ENCODE data around the gene TBC1D14.

DNA sequence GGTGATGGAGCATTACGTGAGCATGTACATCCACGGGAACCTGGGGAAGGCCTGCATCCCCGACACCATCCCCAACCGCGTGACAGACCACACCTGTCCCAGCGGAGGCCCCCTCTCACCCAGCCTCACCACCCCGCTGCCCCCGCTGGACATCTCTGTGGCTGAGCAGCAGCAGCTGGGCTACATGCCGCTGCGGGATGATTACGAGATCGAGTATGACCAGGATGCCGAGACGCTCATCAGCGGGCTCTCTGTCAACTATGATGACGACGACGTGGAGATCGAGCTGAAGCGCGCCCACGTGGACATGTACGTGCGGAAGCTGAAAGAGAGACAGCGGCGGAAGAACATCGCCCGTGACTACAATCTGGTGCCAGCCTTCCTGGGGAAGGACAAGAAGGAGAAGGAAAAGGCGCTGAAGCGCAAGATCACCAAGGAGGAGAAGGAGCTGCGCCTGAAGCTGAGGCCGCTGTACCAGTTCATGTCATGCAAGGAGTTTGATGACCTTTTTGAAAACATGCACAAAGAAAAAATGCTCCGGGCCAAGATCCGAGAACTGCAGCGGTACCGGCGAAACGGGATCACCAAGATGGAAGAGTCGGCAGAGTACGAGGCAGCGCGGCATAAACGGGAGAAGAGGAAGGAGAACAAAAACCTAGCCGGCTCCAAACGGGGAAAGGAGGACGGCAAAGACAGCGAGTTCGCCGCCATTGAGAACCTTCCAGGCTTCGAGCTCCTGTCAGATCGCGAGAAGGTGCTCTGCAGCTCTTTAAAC lies 144.7 kb downstream of the TBC1D14 start:
- no peak for TF ChIP-seq EZH2 (IDR thresholded peaks at IDR 0.05; ENCODE audit: borderline replicate concordance)
- TF ChIP-seq, protein P1, sequence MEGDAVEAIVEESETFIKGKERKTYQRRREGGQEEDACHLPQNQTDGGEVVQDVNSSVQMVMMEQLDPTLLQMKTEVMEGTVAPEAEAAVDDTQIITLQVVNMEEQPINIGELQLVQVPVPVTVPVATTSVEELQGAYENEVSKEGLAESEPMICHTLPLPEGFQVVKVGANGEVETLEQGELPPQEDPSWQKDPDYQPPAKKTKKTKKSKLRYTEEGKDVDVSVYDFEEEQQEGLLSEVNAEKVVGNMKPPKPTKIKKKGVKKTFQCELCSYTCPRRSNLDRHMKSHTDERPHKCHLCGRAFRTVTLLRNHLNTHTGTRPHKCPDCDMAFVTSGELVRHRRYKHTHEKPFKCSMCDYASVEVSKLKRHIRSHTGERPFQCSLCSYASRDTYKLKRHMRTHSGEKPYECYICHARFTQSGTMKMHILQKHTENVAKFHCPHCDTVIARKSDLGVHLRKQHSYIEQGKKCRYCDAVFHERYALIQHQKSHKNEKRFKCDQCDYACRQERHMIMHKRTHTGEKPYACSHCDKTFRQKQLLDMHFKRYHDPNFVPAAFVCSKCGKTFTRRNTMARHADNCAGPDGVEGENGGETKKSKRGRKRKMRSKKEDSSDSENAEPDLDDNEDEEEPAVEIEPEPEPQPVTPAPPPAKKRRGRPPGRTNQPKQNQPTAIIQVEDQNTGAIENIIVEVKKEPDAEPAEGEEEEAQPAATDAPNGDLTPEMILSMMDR (IDR thresholded peaks at IDR 0.05; ENCODE audit: poor library complexity) = no peak
